SIG-M5 (cell line): Measurements from ENCODE around the gene ZBTB22.
"Not testable (repeated sequence)": the region's sequence is repeated elsewhere in the genome, so short reads cannot be mapped to it uniquely, and the experiment has no call there.

Experiments
- DNase-seq: peaks from one replicate; lab custom pipeline; 2025; lab: John Stamatoyannopoulos, UW

Gene ZBTB22

GRCh38 chr6:33279971-33280511 lies 37.5 kb downstream of the ZBTB22 start:
- DNase-seq = no peak

GRCh38 chr6:33279257-33279695 lies 38.3 kb downstream of the ZBTB22 start:
- DNase-seq = no peak

- no peak for DNase-seq
Measured at GRCh38 chr6:33278810-33279209, 38.7 kb downstream of the ZBTB22 start.

GRCh38 chr6:33278392-33278741 lies 39.2 kb downstream of the ZBTB22 start:
- no peak for DNase-seq

GRCh38 chr6:33277663-33278391 lies 39.7 kb downstream of the ZBTB22 start:
- DNase-seq = no peak

GRCh38 chr6:33276864-33277662 lies 40.5 kb downstream of the ZBTB22 start, which contains the start of gene B3GALT4:
Gene B3GALT4 (plus strand): TSS chr6:33277123. CDS start chr6:33277420, 297 bp downstream.
- peak; percentile 9 for DNase-seq

- DNase-seq = no peak
Measured at GRCh38 chr6:33276581-33276863, 41.0 kb downstream of the ZBTB22 start.

GRCh38 chr6:33275795-33276580 lies 41.6 kb downstream of the ZBTB22 start:
- DNase-seq = not testable (repeated sequence)

- DNase-seq = no peak
Measured at GRCh38 chr6:33273924-33274902, 43.3 kb downstream of the ZBTB22 start.

- no peak for DNase-seq
Measured at GRCh38 chr6:33273129-33273923, 44.2 kb downstream of the ZBTB22 start.

- DNase-seq = no peak
Measured at GRCh38 chr6:33272275-33273128, 45.0 kb downstream of the ZBTB22 start.

- DNase-seq = peak; percentile 91
Measured at GRCh38 chr6:33271468-33272274, 45.9 kb downstream of the ZBTB22 start, which contains the start of the genes RPS18 and VPS52. Gene RPS18 (plus strand): TSS chr6:33272075. CDS start chr6:33272120, 45 bp downstream. Gene VPS52 (minus strand): TSS chr6:33271876. CDS start chr6:33271675, 201 bp downstream.

GRCh38 chr6:33271117-33271467 lies 46.5 kb downstream of the ZBTB22 start:
- no peak for DNase-seq
